NCI-H82 treated with DMSO at 0.1 percent for 48 hours (cell line): ENCODE measurements around the gene SGCA.

Experiments used
- DNase-seq: peaks from one replicate; lab custom pipeline; 2025; ENCODE audit not compliant: unreplicated experiment; lab: John Stamatoyannopoulos, UW

The SGCA gene

DNA sequence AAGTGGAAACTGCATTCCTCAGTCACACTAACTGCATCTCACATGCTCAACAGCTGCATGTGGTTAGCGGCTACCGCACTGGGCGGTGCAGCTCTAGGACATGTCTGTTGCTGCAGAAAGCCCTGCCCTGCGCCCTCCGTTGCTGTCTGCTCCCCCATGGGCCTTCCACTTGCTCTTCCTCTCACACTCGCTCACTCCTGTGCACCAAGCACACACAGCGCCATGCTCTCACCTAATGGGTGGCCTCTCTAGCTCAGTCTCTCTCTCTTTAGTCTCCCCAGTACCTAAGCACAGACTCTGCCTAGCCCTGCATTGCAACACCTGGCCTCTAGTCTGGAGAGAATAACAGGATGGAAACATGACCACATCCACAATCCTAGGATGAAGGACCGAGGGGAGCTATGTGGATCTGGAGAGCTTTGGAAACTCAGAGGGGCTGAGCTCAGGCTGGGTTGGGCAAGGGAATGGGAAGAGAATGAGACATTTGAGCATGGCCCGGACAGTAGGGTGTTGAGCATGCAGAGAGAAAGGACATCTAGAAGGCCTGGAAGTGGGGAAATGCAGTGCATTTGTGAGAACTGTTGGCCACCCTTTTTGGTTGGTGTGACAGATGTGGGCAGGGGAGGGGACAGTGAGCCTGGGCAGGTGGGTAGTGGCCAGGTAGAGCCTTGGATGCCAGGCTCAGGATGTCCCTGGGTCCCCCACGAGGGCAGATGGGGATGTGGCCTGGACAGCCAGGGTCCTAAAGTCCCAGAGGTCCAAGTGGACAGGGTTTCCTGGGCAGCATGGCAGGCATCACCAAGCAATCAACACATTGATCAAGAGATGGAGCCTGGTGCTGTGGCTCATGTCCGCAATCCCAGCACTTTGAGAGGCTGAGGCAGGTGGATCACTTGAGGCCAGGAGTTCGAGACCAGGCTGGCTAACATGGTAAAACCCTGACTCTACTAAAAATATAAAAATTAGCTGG, 16.1 kb downstream of the SGCA start:
- DNase-seq, result no peak

- DNase-seq, result no peak
Observed at GRCh38 chr17:50182783-50183420, 17.1 kb downstream of the SGCA start.

DNA sequence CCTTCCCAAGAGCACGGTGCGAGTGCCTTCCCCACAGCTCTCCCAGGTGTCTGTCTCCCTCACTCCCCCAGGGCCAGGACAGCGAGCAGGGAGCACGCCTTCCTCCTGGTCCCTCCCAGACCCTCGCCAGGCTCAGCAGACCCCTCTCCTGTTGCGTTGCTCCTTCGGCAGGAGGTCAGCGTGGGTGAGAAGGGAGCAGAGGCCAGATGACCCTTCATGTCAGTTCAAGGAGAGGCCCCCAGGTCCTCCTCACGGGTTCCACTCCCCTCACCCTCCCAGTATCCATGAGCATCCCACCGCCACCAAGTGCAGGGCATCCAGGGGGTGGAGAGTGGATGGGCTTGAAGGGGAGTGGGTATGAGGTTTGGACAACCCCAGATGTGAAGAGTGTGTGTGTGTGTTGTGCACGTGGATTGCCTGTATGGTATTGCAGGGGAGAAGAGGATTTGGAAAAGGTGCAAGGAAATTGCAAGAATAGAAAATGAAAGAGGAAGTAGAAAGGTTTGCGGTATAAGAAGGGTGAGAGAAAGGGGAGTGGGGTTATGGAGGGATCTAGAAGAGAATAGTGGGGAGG, 17.7 kb downstream of the SGCA start:
- no peak for DNase-seq

DNA sequence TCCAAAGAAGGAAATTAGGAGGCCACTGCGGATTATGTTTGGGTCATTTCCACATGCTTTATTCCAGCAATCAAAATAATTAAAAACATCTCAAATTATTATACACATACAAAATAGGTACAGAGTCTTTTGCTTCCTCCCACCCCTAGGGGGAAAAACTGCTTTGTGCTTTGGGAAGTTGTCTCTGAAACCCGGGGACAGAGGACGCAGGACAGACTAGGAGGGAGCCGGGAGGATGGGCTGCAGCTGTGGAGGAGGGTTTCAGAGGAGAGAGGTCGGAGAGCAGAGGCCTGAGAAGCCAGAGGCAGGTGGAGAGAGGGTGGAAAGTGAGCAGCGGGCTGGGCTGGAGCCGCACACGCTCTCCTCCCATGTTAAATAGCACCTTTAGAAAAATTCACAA, 18.3 kb downstream of the SGCA start:
- DNase-seq, result no peak

- DNase-seq, result no peak
Observed at GRCh38 chr17:50184611-50185398, 19.0 kb downstream of the SGCA start.

DNA sequence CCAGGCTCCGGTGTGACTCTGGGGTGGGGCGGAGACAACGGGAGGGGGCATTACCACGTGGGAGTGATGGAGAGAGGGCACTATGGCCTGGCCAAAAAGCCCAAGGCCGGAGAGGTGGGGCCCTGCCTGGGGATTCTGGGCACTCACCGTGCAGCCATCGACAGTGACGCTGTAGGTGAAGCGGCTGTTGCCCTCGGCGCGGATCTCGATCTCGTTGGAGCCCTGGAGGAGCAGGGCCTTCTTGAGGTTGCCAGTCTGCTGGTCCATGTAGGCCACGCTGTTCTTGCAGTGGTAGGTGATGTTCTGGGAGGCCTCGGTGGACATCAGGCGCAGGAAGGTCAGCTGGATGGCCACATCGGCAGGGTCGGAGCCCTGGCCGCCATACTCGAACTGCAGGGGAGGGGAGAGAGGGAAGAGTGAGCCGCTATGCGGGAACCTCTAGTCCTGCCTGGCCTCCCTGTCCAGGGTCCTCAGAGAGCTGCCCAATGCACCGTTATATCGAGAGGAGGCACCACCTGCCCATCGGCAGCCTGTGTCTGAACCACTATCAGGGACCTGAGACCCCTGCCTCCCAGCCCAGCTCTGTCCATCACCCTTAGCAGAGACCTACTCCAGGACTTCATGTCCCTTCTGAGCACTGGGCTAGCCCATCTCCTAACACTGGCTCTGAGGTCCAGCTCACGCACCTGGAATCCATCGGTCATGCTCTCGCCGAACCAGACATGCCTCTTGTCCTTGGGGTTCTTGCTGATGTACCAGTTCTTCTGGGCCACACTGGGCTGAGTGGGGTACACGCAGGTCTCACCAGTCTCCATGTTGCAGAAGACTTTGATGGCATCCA, 20.0 kb downstream of the SGCA start:
- no peak for DNase-seq

GRCh38 chr17:50186661-50187393, 21.0 kb downstream of the SGCA start:
- DNase-seq, result no peak

- DNase-seq, result no peak
Observed at GRCh38 chr17:50187394-50187725, 21.6 kb downstream of the SGCA start.

GRCh38 chr17:50187751-50188530, 22.1 kb downstream of the SGCA start:
- no peak for DNase-seq

- no peak for DNase-seq
Observed at GRCh38 chr17:50188531-50188920, 22.7 kb downstream of the SGCA start.

DNA sequence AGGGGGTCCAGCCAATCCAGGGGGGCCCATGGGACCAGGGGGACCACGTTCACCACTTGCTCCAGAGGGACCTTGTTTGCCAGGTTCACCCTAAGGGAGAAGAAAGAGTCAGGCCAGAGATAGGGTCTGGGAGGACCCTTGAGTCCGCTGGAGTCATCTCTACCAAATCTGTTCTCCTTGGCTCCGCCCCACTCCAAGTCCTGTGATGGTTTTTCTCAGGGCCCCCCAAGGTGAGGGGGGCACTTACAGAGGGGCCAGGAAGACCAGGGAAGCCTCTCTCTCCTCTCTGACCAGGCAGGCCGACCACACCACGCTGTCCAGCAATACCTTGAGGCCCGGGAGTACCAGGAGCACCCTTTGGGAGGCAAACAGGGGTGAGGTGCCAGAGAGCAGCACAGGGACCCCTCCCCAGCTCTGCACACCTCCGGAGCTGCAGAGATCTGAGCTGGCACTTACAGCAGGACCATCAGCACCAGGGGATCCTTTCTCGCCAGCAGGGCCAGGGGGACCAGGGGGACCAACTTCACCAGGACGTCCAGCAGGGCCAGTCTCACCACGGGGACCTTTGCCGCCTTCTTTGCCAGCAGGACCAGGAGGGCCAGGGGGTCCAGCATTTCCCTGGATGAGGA, 23.2 kb downstream of the SGCA start:
- DNase-seq, result no peak

DNA sequence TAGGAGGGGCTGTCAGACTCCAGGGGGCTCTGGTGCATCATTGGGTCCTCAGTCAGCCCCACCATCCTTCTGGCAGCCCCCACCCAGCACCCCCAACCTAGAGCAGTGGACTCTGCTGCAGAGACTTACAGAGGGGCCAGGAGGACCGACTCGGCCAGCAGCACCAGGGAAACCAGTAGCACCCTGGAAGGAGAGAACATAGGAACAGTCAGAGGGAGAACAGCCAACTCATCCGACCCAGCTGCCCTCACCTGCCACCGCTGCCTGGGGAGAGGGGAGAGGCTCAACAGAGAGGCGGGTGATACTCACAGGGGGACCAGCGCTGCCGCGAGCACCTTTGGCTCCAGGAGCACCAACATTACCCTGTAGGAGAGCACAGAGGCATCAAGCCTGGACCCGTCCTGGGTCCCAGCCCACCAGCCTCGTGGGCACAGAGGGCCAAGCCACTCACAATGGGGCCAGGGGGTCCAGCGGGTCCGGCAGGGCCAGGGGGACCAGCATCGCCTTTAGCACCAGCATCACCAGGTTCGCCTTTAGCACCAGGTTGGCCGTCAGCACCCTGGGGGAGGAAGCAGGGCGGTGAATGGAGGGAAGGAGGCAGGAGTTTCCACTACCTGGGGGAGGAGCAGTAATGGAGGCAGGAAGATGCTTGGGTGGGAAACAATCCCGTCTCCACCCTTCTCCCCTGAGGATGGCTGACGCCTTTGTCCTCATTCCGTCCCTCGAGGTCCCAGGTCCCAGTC, 23.9 kb downstream of the SGCA start:
- DNase-seq, result no peak

DNA sequence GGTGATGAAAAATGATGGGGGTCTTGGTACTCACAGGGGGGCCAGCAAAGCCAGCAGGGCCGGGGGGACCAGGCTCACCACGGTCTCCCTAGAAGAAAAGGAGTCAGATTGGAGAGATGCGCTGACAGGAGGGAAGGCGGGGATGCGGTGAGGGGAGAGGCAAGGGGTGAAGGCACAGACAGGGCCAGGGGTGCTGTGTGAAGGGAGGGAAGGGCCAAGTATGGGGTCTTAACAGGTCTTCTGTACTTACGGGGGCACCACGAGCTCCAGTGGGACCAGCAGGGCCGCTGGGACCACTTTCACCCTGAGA, 24.4 kb downstream of the SGCA start:
- no peak for DNase-seq

- DNase-seq, result no peak
Observed at GRCh38 chr17:50190603-50191358, 25.0 kb downstream of the SGCA start.

DNA sequence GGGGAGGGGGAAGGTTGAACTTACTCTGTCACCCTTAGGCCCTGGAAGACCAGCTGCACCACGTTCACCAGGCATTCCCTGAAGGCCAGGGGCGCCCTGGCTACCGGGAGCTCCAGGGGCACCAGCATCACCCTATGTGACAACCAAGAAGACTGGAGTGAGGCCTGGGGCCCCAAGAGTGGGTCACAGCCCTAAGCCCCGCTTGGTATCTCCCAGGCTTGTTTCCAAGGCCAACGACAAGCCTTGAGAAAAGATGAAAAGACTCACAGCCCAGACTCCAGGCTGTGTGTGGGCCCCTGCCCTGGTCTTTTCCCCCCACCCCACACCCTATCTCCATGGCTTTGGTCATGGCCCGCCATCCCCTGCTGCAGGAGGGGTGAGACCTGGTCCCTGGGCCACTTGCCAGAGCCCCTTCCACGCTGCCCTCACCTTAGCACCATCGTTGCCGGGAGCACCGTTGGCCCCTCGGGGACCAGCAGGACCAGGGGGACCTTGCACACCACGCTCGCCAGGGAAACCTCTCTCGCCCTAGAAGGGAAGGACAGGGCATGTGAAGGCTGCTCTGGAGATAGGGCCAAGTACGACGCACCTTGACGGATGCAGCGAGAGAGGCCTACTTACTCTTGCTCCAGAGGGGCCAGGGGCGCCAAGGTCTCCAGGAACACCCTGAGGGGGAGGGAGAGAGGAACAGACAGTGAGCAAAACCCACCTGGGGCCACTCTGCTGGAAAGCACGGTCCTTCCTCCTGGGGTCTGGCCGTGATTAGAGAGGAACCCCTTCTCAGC, 25.7 kb downstream of the SGCA start:
- no peak for DNase-seq

DNA sequence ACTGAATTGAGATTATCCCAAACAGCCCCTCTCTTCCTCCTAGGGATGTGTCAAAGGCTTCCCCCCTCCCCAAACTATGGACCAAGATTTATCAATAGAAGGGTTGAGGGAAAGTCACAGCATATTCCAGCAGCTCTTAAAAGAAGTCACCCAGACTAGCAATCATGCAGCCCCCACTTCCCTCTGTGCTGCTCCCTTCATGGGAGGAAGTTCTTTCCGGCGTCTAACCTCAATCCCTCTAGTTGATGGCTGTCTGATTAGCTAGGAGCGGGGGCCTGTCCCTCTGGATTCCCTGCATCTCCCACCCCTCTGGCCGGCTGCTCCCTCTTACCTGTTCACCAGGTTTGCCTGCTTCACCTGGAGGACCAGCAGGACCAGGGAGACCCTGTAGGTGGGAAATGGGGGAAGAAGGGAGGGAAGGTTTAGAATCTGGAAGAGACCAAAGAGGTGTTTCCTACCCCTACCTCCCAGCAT, 26.4 kb downstream of the SGCA start:
- no peak for DNase-seq
